HFF-Myc (cell line): Measurements from ENCODE around the gene CSTPP1.
A peak's percentile ranks its signal among the peaks of the same experiment; 100 is the strongest.

Source experiments
- DNase-seq: peaks from one replicate; pipeline ENCODE4 v3.0.0-alpha.2; 2011; ENCODE audit warnings: low read depth; ENCODE audit errors: extremely low read depth
- H3K4me3 ChIP-seq: replicated peaks from 2 replicates; pipeline ENCODE4 v1.5.1; 2011; ENCODE audit warnings: low read depth, mild to moderate bottlenecking, control low read depth, low read length
- TF ChIP-seq, protein P1 (sequence below): IDR thresholded peaks from 2 replicates; pipeline ENCODE4 v1.5.1; 2012; ENCODE audit warnings: mild to moderate bottlenecking, low read depth, low read length, control low read depth; ENCODE audit errors: missing control alignments

CSTPP1 gene

DNA sequence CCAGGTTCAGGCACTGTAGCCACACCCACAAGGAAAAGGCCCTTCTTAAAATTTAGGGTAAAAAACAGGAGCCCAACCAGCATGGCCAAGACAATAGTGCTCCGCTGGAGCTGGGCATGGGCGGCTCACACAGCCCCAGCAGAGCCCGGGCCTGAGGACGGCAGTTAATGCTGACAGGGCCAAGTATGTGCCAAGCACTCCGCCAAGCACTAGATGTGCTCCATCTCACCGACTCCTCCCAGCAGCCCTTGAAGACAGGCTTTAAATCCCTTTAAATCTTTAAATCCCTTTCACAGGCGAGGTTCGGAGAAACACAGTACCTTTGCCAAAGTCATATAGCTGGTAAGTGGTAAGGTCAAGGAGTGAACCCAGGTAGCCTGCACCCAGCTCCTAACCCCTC, 235.3 kb downstream of the CSTPP1 start:
- TF ChIP-seq, protein P1, sequence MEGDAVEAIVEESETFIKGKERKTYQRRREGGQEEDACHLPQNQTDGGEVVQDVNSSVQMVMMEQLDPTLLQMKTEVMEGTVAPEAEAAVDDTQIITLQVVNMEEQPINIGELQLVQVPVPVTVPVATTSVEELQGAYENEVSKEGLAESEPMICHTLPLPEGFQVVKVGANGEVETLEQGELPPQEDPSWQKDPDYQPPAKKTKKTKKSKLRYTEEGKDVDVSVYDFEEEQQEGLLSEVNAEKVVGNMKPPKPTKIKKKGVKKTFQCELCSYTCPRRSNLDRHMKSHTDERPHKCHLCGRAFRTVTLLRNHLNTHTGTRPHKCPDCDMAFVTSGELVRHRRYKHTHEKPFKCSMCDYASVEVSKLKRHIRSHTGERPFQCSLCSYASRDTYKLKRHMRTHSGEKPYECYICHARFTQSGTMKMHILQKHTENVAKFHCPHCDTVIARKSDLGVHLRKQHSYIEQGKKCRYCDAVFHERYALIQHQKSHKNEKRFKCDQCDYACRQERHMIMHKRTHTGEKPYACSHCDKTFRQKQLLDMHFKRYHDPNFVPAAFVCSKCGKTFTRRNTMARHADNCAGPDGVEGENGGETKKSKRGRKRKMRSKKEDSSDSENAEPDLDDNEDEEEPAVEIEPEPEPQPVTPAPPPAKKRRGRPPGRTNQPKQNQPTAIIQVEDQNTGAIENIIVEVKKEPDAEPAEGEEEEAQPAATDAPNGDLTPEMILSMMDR = no peak
- no peak overlapping the region for H3K4me3 ChIP-seq
- DNase-seq = no peak

DNA sequence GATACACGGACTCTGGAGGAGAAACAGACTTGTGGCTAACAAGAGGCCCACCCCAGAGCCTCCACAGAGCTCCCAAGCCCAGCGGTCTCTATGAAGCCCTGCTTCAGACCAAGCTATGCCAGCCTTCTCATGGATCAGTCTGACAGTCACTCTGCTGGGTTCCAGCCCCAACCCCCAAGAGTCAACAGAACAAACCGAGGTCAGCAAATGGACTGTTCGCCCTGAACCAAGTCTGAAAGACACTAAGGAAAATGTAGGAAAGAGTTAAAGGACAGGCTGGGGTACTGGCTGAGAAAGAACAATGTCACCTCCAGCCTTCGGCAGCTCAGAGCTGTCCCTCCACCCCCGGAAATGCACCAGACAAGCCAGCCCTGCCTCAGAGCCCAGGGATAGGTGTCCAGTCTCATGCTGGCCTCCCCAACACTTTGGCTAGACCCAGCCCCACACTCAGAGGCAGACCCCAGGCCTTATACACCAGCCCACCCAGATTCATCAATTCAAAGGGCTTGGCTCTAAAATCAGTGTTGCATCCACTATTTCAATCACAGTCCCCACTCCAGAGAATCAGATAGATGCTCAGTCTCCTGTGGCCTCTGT, 236.3 kb downstream of the CSTPP1 start:
- TF ChIP-seq, protein P1 = no peak
- H3K4me3 ChIP-seq = no peak overlapping the region
- DNase-seq = no peak

DNA sequence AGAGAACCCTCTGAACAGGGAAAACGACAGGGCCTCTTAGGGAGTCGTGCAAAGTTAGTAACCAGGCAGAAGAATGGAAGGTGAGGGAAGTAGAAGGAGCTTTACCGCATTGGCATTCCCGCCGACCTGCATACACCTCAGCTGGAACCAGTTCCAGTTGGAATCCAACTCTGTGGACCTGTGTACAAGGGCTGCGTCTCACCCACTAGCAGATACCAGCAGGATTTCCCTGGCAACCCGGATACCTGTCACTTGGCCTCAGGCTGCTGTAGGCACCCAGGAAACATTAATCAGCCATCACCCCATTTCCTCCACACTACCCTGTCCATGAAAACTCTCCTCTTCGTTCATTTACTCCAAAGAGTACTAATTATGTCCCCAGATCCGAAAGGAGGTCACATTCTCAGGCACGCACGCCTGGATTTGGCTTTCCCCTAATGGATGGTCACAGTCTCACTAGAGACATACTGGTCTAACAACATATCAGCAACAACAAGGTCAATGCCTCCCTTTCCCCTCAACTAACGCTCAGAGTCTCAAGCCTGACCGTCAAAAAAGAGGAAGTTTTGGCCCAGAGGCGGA, 239.3 kb downstream of the CSTPP1 start:
- no peak for DNase-seq
- TF ChIP-seq, protein P1 = no peak
- peak overlapping the region; percentile 100 for H3K4me3 ChIP-seq

DNA sequence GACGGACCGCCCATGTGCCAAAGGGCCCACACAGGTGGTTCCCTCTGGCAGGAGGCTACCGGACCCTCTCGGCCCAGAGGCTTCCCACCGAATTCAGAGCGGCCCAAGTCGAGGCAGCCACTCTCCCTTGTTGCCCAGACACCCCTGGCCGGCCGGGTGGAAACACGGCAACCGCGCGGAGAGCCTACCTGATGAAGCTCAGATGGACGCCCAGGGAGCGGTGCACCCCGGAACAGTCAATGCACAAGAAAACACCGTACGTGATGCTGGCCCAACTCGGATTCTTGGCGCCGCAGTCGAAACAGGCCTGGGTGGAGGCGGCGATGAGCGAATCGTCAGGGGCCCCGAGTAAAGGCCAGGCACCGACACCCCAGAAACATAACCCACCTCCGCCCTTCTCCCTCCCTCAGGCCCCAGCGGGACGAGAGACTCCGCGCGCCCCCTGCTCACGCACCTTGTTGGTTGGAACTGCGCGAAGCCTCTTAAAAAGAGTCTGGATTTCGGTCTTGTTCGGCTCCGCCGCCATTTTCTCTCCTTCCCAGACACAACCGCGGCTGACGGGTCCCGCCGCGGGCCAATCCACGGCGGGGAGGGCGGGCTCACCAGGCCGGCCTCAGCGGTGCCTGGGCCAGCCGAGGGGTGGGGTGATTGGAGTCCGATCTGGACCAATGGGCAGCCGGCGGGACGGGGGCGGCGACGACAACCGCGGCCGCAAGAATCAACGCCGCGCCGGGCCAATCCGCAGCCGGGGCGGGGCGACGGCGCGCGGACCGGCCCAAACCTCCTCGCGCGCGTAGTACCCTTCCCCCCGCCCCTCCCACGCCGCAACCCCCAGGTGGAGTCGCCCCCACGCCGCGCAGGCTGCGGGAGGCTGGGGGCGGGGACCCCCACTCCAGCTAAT, 240.0 kb downstream of the CSTPP1 start, which contains the start of gene ARFGAP2:
ARFGAP2 (minus strand) TSS at position 552 of the 901 bp plus-strand sequence; CDS start at position 526, 26 bp downstream.
- peak within 1 kb of the TSS; percentile 100 for H3K4me3 ChIP-seq
- peak; percentile 77 for DNase-seq
- TF ChIP-seq, protein P1 = no peak

DNA sequence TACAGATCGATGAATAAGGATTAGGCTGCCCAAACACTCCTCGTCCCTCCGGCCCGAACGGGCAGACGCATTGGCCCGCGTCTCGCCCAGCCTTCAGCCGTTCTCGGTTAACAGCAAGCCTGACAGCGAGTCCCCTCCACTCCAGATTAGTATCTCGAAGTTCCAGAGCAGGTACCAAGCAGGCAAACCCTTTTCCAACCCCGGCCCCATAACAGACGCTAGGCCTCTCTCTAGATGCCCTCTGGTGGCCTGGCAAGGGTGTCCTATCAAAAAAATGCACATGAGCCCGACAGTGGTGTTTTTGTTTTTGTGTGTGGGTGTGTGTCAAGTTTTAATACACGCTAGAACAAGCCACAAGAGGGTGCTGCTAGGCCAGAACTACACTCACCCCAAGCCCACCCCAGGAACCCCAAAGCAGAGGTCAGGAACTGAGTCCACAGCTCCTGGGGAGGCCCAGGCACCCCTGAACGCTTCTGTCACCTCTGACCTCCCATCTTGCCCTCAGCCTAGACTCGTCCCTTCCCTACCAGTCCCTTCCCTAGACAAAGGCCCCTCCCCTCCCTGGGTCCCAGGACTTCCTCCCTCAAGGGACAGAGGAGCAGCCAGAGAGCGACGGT, 240.8 kb downstream of the CSTPP1 start:
- DNase-seq = no peak
- TF ChIP-seq, protein P1 = peak; percentile 66
- peak overlapping the region; percentile 100 for H3K4me3 ChIP-seq

DNA sequence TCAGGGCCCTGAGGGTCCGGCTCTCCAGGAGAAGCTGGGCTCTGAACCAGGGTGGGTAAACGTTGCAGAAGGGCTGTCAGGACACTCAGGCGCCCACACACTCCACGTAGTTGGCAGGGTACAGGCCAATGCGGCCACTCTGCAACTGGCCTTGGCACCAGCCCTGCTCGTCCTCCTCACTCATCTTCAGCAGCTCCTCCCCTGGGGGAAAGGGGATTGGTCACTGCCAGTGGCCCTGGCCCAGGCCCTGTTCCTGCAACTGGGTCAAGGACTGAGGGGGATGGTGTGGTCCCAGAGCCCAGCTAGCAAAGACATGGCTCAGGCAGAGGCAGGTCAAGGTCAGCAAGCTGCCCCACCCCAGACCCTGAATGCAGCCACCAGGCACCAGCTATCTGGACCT, 241.3 kb downstream of the CSTPP1 start:
- H3K4me3 ChIP-seq = no peak overlapping the region
- TF ChIP-seq, protein P1 = no peak

More for the DNA sequence above, 241.3 kb downstream of the CSTPP1 start:
- no peak for DNase-seq
